ENCODE measurements around the gene MSANTD3. TPM values are rescaled to one million over a fixed set of nuclear protein-coding genes. Genes with fewer than 3 reads are reported as not detected.

MSANTD3 gene
- total and polyA plus RNA-seq, 8 donors: 6.0 to 15.0 (median 8.2) TPM

DNA sequence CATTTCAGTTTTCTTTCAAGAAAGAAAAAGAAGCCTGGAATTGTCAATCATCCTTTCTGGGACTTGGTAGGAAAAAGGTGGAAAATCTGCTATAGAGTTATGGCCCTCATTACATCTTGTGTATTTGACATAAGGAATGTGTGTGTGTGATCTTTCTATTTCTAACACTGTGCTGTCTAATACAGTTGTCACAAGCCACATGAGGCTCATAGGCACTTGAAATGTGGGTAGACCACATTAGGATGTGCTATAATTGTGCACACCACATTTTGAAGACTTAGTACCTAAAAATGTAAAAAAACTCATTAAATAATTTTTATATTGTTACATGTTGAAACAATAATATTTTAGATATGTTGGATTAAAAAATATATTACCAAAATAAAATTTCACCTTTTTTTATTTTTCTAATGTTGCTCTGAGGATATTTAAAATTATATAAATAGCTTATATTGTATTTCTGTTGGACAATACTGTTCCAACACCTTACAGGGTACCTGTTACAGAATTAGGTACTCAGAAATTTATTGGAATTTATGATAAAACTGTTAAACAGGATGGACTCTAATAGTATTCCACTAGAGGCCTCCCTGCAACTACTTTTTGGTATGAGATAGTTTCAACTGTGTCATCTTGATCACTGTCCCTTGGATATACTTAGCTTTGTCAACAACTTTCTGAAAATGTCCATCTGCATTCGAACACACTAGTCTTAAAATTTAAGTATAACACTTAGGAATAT lies 18.4 kb downstream of the MSANTD3 start:
- DNase-seq: no peak
- Histone ChIP-seq H3K9me3 (no peaks in the 10 kb centered on the region), H3K36me3 (no peaks in the 10 kb centered on the region), H3K4me3 (no peak overlapping the region), H3K4me1 (no peaks in the 10 kb centered on the region), H3K27ac (no peak overlapping the region), H3K27me3 (no peaks in the 10 kb centered on the region)
- 94 to 95% methylated on average over 1 of the region's 1 CpG for WGBS, 2 donors
- intact Hi-C loops (cut with DNase I): no loop called here
- no peak for ATAC-seq
- TF ChIP-seq, protein P1, sequence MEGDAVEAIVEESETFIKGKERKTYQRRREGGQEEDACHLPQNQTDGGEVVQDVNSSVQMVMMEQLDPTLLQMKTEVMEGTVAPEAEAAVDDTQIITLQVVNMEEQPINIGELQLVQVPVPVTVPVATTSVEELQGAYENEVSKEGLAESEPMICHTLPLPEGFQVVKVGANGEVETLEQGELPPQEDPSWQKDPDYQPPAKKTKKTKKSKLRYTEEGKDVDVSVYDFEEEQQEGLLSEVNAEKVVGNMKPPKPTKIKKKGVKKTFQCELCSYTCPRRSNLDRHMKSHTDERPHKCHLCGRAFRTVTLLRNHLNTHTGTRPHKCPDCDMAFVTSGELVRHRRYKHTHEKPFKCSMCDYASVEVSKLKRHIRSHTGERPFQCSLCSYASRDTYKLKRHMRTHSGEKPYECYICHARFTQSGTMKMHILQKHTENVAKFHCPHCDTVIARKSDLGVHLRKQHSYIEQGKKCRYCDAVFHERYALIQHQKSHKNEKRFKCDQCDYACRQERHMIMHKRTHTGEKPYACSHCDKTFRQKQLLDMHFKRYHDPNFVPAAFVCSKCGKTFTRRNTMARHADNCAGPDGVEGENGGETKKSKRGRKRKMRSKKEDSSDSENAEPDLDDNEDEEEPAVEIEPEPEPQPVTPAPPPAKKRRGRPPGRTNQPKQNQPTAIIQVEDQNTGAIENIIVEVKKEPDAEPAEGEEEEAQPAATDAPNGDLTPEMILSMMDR (IDR thresholded peaks at IDR 0.05): no peak
- FAIRE-seq: peak; percentile 13

DNA sequence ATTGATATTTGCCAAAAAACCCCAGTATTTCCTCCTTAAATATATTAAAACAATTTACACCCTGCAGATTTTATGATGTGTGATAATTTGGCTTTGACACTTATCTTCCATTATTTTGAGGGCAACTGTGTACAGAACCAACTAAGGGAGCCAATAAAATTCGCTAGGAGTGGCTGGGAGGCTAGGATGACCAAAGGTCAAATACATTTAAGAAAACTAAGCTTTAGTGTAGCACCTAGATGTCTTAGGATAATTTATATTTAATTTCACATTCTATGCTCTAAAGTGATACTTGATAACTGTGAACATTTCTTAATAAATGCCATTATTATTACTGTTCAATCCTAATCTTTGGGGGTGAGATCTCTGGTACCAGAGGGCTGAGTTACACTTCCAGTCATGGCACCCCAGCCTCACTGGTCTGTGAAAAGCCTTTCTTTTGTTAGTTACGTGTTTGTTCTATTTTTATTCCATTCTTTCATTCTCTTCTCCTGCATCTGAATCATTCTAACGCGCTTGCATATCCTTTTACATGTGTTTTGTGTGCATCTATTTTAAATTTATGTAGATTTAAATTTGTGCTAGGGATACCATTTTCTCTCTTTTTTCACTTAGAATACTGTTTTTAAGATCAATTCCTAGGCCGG lies 19.1 kb downstream of the MSANTD3 start:
- Histone ChIP-seq H3K36me3 (peaks cover 0 to 5% (median 0%) of the 10 kb centered on the region in 3 donors), H3K27ac (no peak overlapping the region), H3K27me3 (no peaks in the 10 kb centered on the region), H3K4me3 (no peak overlapping the region), H3K9me3 (no peaks in the 10 kb centered on the region), H3K4me1 (no peaks in the 10 kb centered on the region)
- FAIRE-seq (no peak), DNase-seq (no peak), ATAC-seq (no peak)
- 94 to 95% methylated on average over 5 of the region's 5 CpGs for WGBS, 2 donors
- TF ChIP-seq, protein P1 (IDR thresholded peaks at IDR 0.05): no peak
- intact Hi-C loops (cut with DNase I): no loop called here

DNA sequence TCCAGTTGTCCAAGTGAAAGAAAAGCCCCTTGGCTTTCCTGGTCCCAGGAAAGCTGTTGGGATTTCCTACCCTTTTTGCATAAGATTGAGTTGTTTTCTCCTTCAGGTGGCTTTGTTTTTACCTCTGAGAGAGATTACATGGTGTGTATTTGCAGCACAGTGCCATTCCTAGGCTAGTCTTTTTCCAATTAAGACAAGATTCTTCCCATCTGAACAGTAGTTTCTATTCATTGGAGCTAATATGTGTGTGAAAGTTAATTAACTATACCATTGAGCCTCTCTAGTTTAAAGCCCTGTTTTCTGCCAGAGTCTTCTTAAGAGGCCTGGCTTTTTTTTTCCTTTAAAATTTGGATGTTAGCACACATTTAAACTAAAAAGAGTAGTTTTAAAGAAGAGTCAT lies 20.1 kb downstream of the MSANTD3 start:
- no peaks in the 10 kb centered on the region for H3K4me1 ChIP-seq
- H3K27ac ChIP-seq: no peak overlapping the region
- H3K9me3 ChIP-seq: no peaks in the 10 kb centered on the region
- H3K36me3 ChIP-seq: peaks cover 0 to 9% (median 2%) of the 10 kb centered on the region in 3 donors
- ATAC-seq (no peak), DNase-seq (no peak), FAIRE-seq (no peak)
- H3K27me3 ChIP-seq: no peaks in the 10 kb centered on the region
- intact Hi-C loops (cut with DNase I): no loop called here
- TF ChIP-seq, protein P1 (IDR thresholded peaks at IDR 0.05): no peak
- H3K4me3 ChIP-seq: no peak overlapping the region

DNA sequence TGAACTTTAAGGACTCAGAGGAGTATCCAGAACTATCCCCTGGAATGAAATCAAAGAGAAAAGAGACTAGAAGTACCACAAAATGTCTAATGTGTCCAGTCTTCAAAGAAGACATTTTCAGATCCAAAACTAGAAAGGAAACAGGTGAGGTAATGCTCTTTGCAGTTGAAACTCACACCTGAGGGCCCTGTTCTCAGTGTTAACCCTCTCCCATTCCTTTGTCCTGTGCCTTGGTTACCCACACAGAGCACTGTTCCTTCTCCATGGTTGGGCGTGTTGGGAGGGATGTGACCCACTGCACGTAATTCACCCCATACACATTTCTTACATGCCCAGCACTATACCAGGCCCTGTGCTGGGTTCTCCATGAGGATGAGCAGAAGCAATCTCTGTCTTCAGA lies 21.3 kb downstream of the MSANTD3 start:
- FAIRE-seq (no peak), DNase-seq (no peak), ATAC-seq (no peak)
- no peak overlapping the region for H3K4me3 ChIP-seq
- no peaks in the 10 kb centered on the region for H3K4me1 ChIP-seq
- H3K27ac ChIP-seq: no peak overlapping the region
- WGBS, 2 donors: 96 to 98% methylated on average over 2 of the region's 2 CpGs
- H3K27me3 ChIP-seq: no peaks in the 10 kb centered on the region
- intact Hi-C loops (cut with DNase I): no loop called here
- H3K9me3 ChIP-seq: no peaks in the 10 kb centered on the region
- TF ChIP-seq, protein P1 (IDR thresholded peaks at IDR 0.05): no peak
- peaks cover 0 to 9% (median 2%) of the 10 kb centered on the region in 3 donors for H3K36me3 ChIP-seq

DNA sequence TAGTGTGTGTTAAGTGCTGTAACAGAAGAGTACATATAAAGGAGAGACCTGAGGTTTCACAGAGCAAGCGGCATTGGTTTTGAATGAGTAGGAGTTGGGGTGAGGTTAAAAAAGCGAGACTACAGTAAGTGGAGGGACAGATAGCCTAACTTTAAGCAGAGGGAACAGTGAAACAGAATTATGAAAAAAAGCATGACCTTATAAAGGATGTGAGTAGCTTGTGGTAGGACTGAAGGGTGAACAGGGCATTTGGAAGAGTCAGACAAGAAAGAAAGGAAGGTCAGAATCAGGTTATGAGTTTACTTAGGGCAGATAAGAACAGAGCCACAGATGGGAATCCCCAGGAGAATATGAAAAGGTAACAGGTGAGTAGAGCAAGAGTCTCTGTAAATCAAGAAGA lies 22.5 kb downstream of the MSANTD3 start:
- TF ChIP-seq, protein P1 (IDR thresholded peaks at IDR 0.05): no peak
- intact Hi-C loops (cut with DNase I): no loop called here
- Histone ChIP-seq H3K27me3 (no peaks in the 10 kb centered on the region), H3K27ac (no peak overlapping the region), H3K4me1 (no peaks in the 10 kb centered on the region), H3K9me3 (no peaks in the 10 kb centered on the region), H3K4me3 (no peak overlapping the region), H3K36me3 (peaks cover 0 to 9% (median 2%) of the 10 kb centered on the region in 3 donors)
- no peak for FAIRE-seq
- DNase-seq: no peak
- no peak for ATAC-seq
- WGBS, 2 donors: 97 to 100% methylated on average over 2 of the region's 2 CpGs

Measured in pancreas (tissue), 10 donors.